H1 (cell line): ENCODE data around the gene STK32C.

Experiments used
- BRCA1 ChIP-seq: IDR thresholded peaks from 2 replicates; pipeline ENCODE4 v1.6.1; 2012; ENCODE audit warnings: low read depth, low read length, improper control_type of control experiment
- CHD1 ChIP-seq: IDR thresholded peaks from 2 replicates; pipeline ENCODE4 v1.6.1; 2012; ENCODE audit warnings: low read depth, low read length, improper control_type of control experiment
- SUZ12 ChIP-seq: fragments of 200-600 bp; sonication (generic); IDR thresholded peaks from 2 replicates; pipeline ENCODE4 v1.6.1; 2012; ENCODE audit warnings: mild to moderate bottlenecking, inconsistent platforms, low read length, moderate library complexity, mixed read lengths
- TF ChIP-seq, protein P1 (sequence below), 3 experiments: IDR thresholded peaks; 1 replicate in 2 of 3; 2 replicates in 1 of 3; pipeline versions ENCODE4 v1.5.1 to v1.6.1; 2011; ENCODE audit warnings: low read length in 3 of 3, mild to moderate bottlenecking in 3 of 3, inconsistent platforms in 2 of 3, low read depth in 1 of 3, moderate library complexity in 1 of 3; ENCODE audit not compliant: insufficient read depth in 1 of 3; ENCODE audit errors: control extremely low read depth in 1 of 3

DNA sequence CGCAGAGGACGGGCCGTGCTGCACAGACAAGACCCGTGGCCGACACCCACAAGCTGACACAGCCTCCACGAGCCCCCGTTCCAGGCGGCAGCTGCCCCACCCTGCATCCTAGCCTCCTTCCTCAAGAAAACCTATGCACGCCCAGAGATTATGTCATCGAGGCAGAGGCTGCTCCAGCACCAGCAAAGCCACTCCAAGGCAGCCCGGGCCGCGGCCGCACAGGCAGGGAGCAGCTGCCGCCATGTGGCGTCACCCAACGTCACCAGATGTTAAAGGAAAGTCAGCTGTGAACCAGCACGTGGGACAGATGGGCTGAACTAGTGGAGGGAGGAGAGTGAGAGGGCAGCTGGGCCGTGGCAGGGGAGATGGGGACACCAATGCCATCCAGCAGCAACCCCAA is 59.8 kb downstream of the STK32C start:
- no peak for TF ChIP-seq CHD1
- TF ChIP-seq, protein P1, sequence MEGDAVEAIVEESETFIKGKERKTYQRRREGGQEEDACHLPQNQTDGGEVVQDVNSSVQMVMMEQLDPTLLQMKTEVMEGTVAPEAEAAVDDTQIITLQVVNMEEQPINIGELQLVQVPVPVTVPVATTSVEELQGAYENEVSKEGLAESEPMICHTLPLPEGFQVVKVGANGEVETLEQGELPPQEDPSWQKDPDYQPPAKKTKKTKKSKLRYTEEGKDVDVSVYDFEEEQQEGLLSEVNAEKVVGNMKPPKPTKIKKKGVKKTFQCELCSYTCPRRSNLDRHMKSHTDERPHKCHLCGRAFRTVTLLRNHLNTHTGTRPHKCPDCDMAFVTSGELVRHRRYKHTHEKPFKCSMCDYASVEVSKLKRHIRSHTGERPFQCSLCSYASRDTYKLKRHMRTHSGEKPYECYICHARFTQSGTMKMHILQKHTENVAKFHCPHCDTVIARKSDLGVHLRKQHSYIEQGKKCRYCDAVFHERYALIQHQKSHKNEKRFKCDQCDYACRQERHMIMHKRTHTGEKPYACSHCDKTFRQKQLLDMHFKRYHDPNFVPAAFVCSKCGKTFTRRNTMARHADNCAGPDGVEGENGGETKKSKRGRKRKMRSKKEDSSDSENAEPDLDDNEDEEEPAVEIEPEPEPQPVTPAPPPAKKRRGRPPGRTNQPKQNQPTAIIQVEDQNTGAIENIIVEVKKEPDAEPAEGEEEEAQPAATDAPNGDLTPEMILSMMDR (IDR thresholded peaks at IDR 0.05; ENCODE audit: control extremely low read depth in 1 of 3, insufficient read depth in 1 of 3, low read depth in 1 of 3, low read length in 3 of 3): no peak
- no peak for TF ChIP-seq BRCA1
- TF ChIP-seq SUZ12: no peak
